Measurements from ENCODE around the gene HERC2.

Gene HERC2

DNA sequence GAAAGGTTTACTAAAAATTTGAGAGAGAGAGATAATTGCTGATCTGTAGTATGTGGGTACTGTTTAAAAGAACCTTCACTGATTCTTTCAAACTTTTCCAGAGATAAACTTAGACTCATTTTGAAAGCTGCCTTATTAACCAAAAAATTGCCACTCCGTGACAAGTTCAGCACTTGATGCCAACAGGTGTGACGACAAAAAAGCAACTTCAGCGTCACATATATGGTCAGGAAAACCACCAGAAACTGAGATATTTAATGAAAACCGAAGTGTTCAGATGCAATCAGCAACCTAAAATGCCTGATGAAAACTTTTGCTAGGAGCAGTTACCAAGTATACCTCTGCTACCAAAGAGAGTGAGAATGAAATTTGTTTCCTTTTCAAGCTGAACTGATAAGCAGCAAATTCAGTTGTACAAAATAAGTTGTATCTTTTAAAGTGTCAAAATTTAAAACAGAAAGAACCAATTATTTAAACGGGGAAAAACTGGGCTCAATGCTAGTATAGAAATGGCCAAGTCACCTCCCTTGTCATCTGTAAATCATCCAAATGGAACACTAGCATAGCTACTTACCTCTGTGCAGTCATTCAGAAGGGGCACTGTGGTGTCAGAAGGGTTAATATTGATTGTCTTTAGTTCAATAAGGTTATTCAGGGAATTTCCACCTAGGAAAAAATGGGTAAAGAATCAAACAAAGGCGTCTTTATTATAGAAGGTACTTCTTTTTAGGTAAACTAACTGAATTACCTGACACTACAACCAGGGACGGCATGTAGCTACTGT is 131.4 kb downstream of the HERC2 start:
- TF ChIP-seq, protein P1, sequence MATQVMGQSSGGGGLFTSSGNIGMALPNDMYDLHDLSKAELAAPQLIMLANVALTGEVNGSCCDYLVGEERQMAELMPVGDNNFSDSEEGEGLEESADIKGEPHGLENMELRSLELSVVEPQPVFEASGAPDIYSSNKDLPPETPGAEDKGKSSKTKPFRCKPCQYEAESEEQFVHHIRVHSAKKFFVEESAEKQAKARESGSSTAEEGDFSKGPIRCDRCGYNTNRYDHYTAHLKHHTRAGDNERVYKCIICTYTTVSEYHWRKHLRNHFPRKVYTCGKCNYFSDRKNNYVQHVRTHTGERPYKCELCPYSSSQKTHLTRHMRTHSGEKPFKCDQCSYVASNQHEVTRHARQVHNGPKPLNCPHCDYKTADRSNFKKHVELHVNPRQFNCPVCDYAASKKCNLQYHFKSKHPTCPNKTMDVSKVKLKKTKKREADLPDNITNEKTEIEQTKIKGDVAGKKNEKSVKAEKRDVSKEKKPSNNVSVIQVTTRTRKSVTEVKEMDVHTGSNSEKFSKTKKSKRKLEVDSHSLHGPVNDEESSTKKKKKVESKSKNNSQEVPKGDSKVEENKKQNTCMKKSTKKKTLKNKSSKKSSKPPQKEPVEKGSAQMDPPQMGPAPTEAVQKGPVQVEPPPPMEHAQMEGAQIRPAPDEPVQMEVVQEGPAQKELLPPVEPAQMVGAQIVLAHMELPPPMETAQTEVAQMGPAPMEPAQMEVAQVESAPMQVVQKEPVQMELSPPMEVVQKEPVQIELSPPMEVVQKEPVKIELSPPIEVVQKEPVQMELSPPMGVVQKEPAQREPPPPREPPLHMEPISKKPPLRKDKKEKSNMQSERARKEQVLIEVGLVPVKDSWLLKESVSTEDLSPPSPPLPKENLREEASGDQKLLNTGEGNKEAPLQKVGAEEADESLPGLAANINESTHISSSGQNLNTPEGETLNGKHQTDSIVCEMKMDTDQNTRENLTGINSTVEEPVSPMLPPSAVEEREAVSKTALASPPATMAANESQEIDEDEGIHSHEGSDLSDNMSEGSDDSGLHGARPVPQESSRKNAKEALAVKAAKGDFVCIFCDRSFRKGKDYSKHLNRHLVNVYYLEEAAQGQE (IDR thresholded peaks at IDR 0.05; ENCODE audit: insufficient read depth in 1 of 2, low read depth in 2 of 2, low read length in 2 of 2): no peak
- no peak for TF ChIP-seq POLR2AphosphoS5 (IDR thresholded peaks at IDR 0.05; ENCODE audit: low read depth, low read length)
- no peak for TF ChIP-seq TAF1 (IDR thresholded peaks at IDR 0.05; ENCODE audit: borderline replicate concordance, insufficient read depth, low read length)
- no peak for TF ChIP-seq SIN3A (IDR thresholded peaks at IDR 0.05; ENCODE audit: borderline replicate concordance, insufficient read depth, low read length)
- no peak for TF ChIP-seq FOXP2 (optimal IDR thresholded peaks at IDR 0.05; ENCODE audit: borderline replicate concordance, extremely low read depth, extremely low read length, insufficient read depth)

DNA sequence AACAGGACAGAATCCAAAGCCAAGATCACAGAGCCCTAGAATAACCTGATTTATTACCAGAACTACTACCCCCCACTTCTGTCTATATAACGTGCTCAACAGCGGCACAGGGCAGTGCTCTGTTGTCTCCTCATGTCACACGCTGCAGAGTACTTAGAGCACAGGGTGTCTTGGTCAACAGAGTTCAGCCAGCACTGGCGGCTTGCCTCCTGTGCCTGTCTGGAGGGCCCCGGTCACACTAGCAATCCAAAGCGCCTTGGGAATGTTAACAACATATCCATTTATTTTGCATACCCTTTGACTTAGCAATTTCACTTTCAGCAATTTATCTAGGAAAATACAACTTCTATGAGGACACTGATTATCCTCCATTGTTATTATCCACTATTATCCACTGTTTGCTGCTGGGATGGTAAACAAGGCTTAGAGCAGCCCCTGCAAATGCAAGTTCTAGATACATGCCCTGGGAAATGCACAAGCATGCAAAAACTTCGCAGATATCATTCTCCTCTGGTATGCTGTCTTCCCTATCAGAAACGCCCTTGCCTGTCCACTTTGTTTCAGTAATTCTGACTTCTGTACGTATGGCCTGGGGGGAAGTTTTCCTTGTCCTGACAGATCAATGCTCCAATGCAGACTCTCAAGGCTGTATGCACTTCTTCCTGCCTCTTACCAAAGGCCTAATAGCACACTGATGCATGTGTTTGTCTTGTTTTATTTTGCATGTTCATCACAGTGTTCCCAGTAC is 136.7 kb downstream of the HERC2 start:
- TF ChIP-seq POLR2AphosphoS5 (IDR thresholded peaks at IDR 0.05; ENCODE audit: low read depth, low read length): no peak
- TF ChIP-seq FOXP2 (optimal IDR thresholded peaks at IDR 0.05; ENCODE audit: borderline replicate concordance, extremely low read depth, extremely low read length, insufficient read depth): no peak

DNA sequence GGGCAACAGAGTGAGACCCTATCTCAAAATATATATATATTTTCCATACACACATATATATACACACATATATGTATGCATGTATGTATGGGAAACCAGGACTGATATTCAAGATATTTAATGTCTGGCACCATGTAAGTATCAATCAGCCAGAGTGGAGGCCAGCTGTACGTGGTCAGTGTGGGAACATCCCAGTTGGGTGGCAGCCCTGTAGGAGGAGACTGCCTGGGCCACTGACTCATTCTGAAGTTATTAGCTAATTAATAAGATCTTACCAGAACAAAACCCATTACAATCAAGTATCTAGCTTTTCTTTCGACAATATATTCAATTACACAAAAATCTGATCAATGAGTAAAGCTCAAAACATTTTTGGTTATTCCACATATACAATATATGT is 137.8 kb downstream of the HERC2 start:
- TF ChIP-seq POLR2AphosphoS5 (IDR thresholded peaks at IDR 0.05; ENCODE audit: low read depth, low read length) (no peak), SIN3A (IDR thresholded peaks at IDR 0.05; ENCODE audit: borderline replicate concordance, insufficient read depth, low read length) (no peak), TAF1 (IDR thresholded peaks at IDR 0.05; ENCODE audit: borderline replicate concordance, insufficient read depth, low read length) (no peak), FOXP2 (optimal IDR thresholded peaks at IDR 0.05; ENCODE audit: borderline replicate concordance, extremely low read depth, extremely low read length, insufficient read depth) (no peak)
- TF ChIP-seq, protein P1 (IDR thresholded peaks at IDR 0.05; ENCODE audit: insufficient read depth in 1 of 2, low read depth in 2 of 2, low read length in 2 of 2): no peak

DNA sequence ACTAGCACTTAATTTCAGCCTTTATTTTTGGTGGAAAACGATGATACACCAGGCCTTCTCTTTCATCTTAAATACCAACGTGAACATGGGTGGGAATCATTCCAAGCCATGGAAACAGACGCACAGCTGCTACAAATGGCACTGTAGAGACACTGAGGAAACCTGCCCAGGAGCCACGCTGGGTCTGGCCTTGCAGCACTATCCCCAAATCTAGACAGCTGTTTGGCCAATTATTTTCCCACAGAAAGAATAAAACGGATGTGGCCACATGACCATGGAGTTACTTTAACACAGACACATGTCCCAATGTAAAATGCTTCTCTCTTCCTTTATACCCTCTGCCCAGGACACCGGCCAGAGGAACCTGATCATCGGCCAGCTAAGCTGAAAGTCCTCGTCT is 139.2 kb downstream of the HERC2 start:
- TF ChIP-seq POLR2AphosphoS5 (IDR thresholded peaks at IDR 0.05; ENCODE audit: low read depth, low read length) (no peak), FOXP2 (optimal IDR thresholded peaks at IDR 0.05; ENCODE audit: borderline replicate concordance, extremely low read depth, extremely low read length, insufficient read depth) (no peak), TAF1 (IDR thresholded peaks at IDR 0.05; ENCODE audit: borderline replicate concordance, insufficient read depth, low read length) (no peak), SIN3A (IDR thresholded peaks at IDR 0.05; ENCODE audit: borderline replicate concordance, insufficient read depth, low read length) (no peak)
- TF ChIP-seq, protein P1 (IDR thresholded peaks at IDR 0.05; ENCODE audit: insufficient read depth in 1 of 2, low read depth in 2 of 2, low read length in 2 of 2): no peak

DNA sequence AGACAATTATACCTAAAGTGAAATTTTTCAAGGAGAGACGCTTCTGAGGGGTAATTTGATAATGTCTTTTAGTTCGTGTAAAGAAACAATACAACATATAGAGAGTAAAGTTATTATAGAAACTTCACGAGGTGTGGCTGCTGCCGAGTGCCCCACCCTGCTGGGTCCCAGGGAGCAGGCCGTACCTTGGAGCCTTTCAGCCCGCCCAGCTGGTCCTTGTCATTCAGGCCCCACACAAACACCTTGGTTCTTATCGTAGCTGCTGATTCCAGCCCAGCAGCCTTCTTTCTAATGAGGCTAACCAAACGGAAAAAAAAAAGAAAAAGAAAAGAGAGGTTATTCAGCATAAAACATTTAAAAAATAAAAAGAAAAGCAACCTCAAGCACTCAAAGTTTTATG is 139.8 kb downstream of the HERC2 start:
- TF ChIP-seq, protein P1 (IDR thresholded peaks at IDR 0.05; ENCODE audit: insufficient read depth in 1 of 2, low read depth in 2 of 2, low read length in 2 of 2): no peak
- TF ChIP-seq POLR2AphosphoS5 (IDR thresholded peaks at IDR 0.05; ENCODE audit: low read depth, low read length) (no peak), TAF1 (IDR thresholded peaks at IDR 0.05; ENCODE audit: borderline replicate concordance, insufficient read depth, low read length) (no peak), FOXP2 (optimal IDR thresholded peaks at IDR 0.05; ENCODE audit: borderline replicate concordance, extremely low read depth, extremely low read length, insufficient read depth) (no peak), SIN3A (IDR thresholded peaks at IDR 0.05; ENCODE audit: borderline replicate concordance, insufficient read depth, low read length) (no peak)

Measured in PFSK-1 (cell line).